GM12878 (cell line): Measurements from ENCODE around the gene METTL13.

Source experiments
- CEBPB ChIP-seq, 2 experiments: fragments of 150-350 bp in 1 of 2; IDR thresholded peaks; 2 replicates each; pipeline ENCODE4 v1.6.1; 2012 to 2014; ENCODE audit warnings: low read depth in 2 of 2, low read length in 2 of 2, borderline replicate concordance in 1 of 2, inconsistent platforms in 1 of 2
- CHD2 ChIP-seq: IDR thresholded peaks from 2 replicates; pipeline ENCODE4 v1.6.1; 2011; ENCODE audit warnings: low read depth, low read length, improper control_type of control experiment, borderline replicate concordance
- CHD4 ChIP-seq: fragments of 200-600 bp; sonication (generic); IDR thresholded peaks from 2 replicates; pipeline ENCODE4 v1.6.1; 2016; ENCODE audit warnings: mild to moderate bottlenecking
- EGR1 ChIP-seq, 2 experiments: IDR thresholded peaks; 1 replicate in 1 of 2; 2 replicates in 1 of 2; pipeline ENCODE4 v1.6.1; 2011 to 2012; ENCODE audit warnings: low read depth in 2 of 2, low read length in 2 of 2, borderline replicate concordance in 1 of 2, mild to moderate bottlenecking in 1 of 2, moderate library complexity in 1 of 2
- EZH2 ChIP-seq: IDR thresholded peaks from 2 replicates; pipeline ENCODE4 v1.6.1; 2012; ENCODE audit warnings: low read depth, mild to moderate bottlenecking, control low read depth, inconsistent platforms, low read length, borderline replicate concordance; ENCODE audit not compliant: control insufficient read depth
- GABPA ChIP-seq: IDR thresholded peaks from 2 replicates; pipeline ENCODE4 v1.6.1; 2014; ENCODE audit warnings: antibody characterized with exemption, low read depth, mild to moderate bottlenecking, inconsistent platforms
- MEF2A ChIP-seq: IDR thresholded peaks from 2 replicates; pipeline ENCODE4 v1.6.1; 2011; ENCODE audit warnings: low read depth, mild to moderate bottlenecking, low read length, moderate library complexity; ENCODE audit not compliant: insufficient read depth
- POLR2A ChIP-seq: IDR thresholded peaks from 2 replicates; pipeline ENCODE4 v1.6.1; 2011; ENCODE audit warnings: low read depth, mild to moderate bottlenecking, low read length
- POLR2AphosphoS5 ChIP-seq: IDR thresholded peaks from 2 replicates; pipeline ENCODE4 v1.6.1; 2011; ENCODE audit warnings: mild to moderate bottlenecking, low read length, inconsistent platforms
- SIN3A ChIP-seq: IDR thresholded peaks from 2 replicates; pipeline ENCODE4 v1.6.1; 2012; ENCODE audit warnings: low read depth, low read length, improper control_type of control experiment
- TAF1 ChIP-seq: IDR thresholded peaks from 2 replicates; pipeline ENCODE4 v1.6.1; 2011; ENCODE audit warnings: mild to moderate bottlenecking, low read depth, low read length, borderline replicate concordance
- TF ChIP-seq, protein P1 (sequence below): IDR thresholded peaks from 2 replicates; pipeline ENCODE4 v1.6.1; 2011; ENCODE audit warnings: low read depth, low read length, improper control_type of control experiment, borderline replicate concordance
- TF ChIP-seq, protein P2 (sequence below), 3 experiments: IDR thresholded peaks in 2 of 3; conservative IDR thresholded peaks in 1 of 3; 2 replicates each; pipeline ENCODE4 v1.5.1; 2011; ENCODE audit warnings: low read depth in 3 of 3, low read length in 3 of 3, mild to moderate bottlenecking in 3 of 3, control low read depth in 2 of 3, moderate library complexity in 2 of 3, inconsistent platforms in 1 of 3, mixed read lengths in 1 of 3; ENCODE audit not compliant: control insufficient read depth in 2 of 3, insufficient read depth in 1 of 3; ENCODE audit errors: extremely low read depth in 1 of 3
- TF ChIP-seq, protein P3 (sequence below): IDR thresholded peaks from 2 replicates; pipeline ENCODE4 v1.6.1; 2012; ENCODE audit warnings: low read depth, low read length, improper control_type of control experiment

DNA sequence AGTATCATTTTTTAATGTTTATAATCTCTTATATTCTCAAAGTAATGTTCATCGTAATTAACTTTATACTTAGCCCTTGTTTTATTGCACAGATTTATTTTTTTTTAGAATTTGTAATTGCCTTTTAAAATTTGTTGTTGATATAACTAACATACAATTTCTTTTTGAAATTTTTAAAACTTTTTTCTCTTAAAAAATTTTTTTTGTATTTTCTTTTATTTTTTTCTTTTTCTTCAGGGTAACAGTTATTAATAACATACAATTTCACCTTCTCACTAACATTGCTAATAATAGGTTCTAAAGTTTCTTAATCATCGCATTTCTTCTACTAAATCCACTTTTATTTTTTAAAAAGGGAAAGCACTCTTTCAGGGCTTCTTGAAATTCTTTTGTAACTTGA lies 28.3 kb upstream of the METTL13 start:
- TF ChIP-seq EGR1 (IDR thresholded peaks at IDR 0.05; ENCODE audit: borderline replicate concordance in 1 of 2, low read depth in 2 of 2, low read length in 2 of 2), result no peak
- TF ChIP-seq GABPA, result no peak
- no peak for TF ChIP-seq CEBPB (IDR thresholded peaks at IDR 0.05; ENCODE audit: borderline replicate concordance in 1 of 2, low read depth in 2 of 2, low read length in 2 of 2)
- TF ChIP-seq TAF1, result no peak
- TF ChIP-seq, protein P1, sequence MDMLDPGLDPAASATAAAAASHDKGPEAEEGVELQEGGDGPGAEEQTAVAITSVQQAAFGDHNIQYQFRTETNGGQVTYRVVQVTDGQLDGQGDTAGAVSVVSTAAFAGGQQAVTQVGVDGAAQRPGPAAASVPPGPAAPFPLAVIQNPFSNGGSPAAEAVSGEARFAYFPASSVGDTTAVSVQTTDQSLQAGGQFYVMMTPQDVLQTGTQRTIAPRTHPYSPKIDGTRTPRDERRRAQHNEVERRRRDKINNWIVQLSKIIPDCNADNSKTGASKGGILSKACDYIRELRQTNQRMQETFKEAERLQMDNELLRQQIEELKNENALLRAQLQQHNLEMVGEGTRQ, result no peak
- no peak for TF ChIP-seq SIN3A
- TF ChIP-seq POLR2A, result no peak
- TF ChIP-seq CHD4, result no peak
- no peak for TF ChIP-seq POLR2AphosphoS5
- TF ChIP-seq, protein P2, sequence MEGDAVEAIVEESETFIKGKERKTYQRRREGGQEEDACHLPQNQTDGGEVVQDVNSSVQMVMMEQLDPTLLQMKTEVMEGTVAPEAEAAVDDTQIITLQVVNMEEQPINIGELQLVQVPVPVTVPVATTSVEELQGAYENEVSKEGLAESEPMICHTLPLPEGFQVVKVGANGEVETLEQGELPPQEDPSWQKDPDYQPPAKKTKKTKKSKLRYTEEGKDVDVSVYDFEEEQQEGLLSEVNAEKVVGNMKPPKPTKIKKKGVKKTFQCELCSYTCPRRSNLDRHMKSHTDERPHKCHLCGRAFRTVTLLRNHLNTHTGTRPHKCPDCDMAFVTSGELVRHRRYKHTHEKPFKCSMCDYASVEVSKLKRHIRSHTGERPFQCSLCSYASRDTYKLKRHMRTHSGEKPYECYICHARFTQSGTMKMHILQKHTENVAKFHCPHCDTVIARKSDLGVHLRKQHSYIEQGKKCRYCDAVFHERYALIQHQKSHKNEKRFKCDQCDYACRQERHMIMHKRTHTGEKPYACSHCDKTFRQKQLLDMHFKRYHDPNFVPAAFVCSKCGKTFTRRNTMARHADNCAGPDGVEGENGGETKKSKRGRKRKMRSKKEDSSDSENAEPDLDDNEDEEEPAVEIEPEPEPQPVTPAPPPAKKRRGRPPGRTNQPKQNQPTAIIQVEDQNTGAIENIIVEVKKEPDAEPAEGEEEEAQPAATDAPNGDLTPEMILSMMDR (IDR thresholded peaks at IDR 0.05 in 2 of 3, conservative IDR thresholded peaks at IDR 0.05 in 1 of 3; ENCODE audit: control insufficient read depth in 2 of 3, extremely low read depth in 1 of 3, insufficient read depth in 1 of 3, low read depth in 3 of 3, low read length in 3 of 3), result no peak
- no peak for TF ChIP-seq CHD2
- no peak for TF ChIP-seq EZH2
- TF ChIP-seq, protein P3, sequence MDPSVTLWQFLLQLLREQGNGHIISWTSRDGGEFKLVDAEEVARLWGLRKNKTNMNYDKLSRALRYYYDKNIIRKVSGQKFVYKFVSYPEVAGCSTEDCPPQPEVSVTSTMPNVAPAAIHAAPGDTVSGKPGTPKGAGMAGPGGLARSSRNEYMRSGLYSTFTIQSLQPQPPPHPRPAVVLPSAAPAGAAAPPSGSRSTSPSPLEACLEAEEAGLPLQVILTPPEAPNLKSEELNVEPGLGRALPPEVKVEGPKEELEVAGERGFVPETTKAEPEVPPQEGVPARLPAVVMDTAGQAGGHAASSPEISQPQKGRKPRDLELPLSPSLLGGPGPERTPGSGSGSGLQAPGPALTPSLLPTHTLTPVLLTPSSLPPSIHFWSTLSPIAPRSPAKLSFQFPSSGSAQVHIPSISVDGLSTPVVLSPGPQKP, result no peak
- TF ChIP-seq MEF2A, result no peak
